ENCODE data around the gene ALDH1L1. TPM values are rescaled to one million over a fixed set of nuclear protein-coding genes. Genes with fewer than 3 reads are reported as not detected.

Gene ALDH1L1
- total and polyA plus RNA-seq, 2 experiments from 2014 or later = 1.0 to 1.3 TPM

- H3K27ac ChIP-seq (ENCODE audit: low read depth) = 0 out of 2 replicates have a peak overlapping the region, but pooled peaks have one; percentile 51
- H3K4me1 ChIP-seq (ENCODE audit: insufficient read depth) = no peaks in the 10 kb centered on the region
- DNase-seq (ENCODE audit: low spot score) (peak; percentile 82), ATAC-seq (peak; percentile 58)
- H3K27me3 Mint-ChIP-seq (ENCODE audit: insufficient read depth, low read depth, poor library complexity) = peaks cover 20% of the 10 kb centered on the region
- H3K79me2 ChIP-seq (replicated peaks; ENCODE audit: insufficient read depth) = no peaks in the 10 kb centered on the region
- no peaks in the 10 kb centered on the region for H3F3A ChIP-seq (replicated peaks; ENCODE audit: low read depth)
- no peak overlapping the region for H3K27ac Mint-ChIP-seq
- H4K20me1 ChIP-seq (replicated peaks; ENCODE audit: insufficient read depth) = no peaks in the 10 kb centered on the region
- no peak overlapping the region for H3K4me3 ChIP-seq
- H3K36me3 Mint-ChIP-seq (ENCODE audit: low read depth) = no peaks in the 10 kb centered on the region
- H2AFZ ChIP-seq = peak overlapping the region; percentile 93
- H3K27me3 ChIP-seq (ENCODE audit: insufficient read depth) = no peaks in the 10 kb centered on the region
- TF ChIP-seq CTCF (conservative IDR thresholded peaks at IDR 0.05; ENCODE audit: low read depth in 2 of 2) (peak; percentile 54 to 57), EZH2 (IDR thresholded peaks at IDR 0.05; ENCODE audit: low read depth, unreplicated experiment) (no peak)
- no peaks in the 10 kb centered on the region for H3K9me2 ChIP-seq (ENCODE audit: insufficient read depth)
- H3K4me1 Mint-ChIP-seq = peaks cover 19% of the 10 kb centered on the region
- H3K4me2 ChIP-seq = peak overlapping the region; percentile 66; the same call in 1 of the 2 replicates
- peak overlapping the region; percentile 8; the same call in 2 of the 3 replicates for H3K4me3 Mint-ChIP-seq
- no peaks in the 10 kb centered on the region for H3K36me3 ChIP-seq (ENCODE audit: insufficient read depth)
- H3K9me3 Mint-ChIP-seq = no peaks in the 10 kb centered on the region
Observed at GRCh38 chr3:126132751-126133511, 47.5 kb downstream of the ALDH1L1 start.

- Histone ChIP-seq H3K9me2 (ENCODE audit: insufficient read depth) (no peaks in the 10 kb centered on the region), H2AFZ (peak overlapping the region; percentile 93), H3K36me3 (ENCODE audit: insufficient read depth) (no peaks in the 10 kb centered on the region), H3K79me2 (replicated peaks; ENCODE audit: insufficient read depth) (no peaks in the 10 kb centered on the region), H3K4me2 (peak overlapping the region; percentile 66; the same call in 1 of the 2 replicates), H3K27ac (ENCODE audit: low read depth) (0 out of 2 replicates have a peak overlapping the region, but pooled peaks have one; percentile 51), H3K27me3 (ENCODE audit: insufficient read depth) (no peaks in the 10 kb centered on the region), H4K20me1 (replicated peaks; ENCODE audit: insufficient read depth) (no peaks in the 10 kb centered on the region), H3F3A (replicated peaks; ENCODE audit: low read depth) (no peaks in the 10 kb centered on the region), H3K4me3 (no peak overlapping the region), H3K4me1 (ENCODE audit: insufficient read depth) (no peaks in the 10 kb centered on the region)
- no peak for TF ChIP-seq ZNF462 (CRISPR knock-in tag; IDR thresholded peaks at IDR 0.05)
- no peak for TF ChIP-seq EZH2phosphoT487 (IDR thresholded peaks at IDR 0.05; ENCODE audit: unreplicated experiment)
- TF ChIP-seq ZNF114 (CRISPR knock-in tag; IDR thresholded peaks at IDR 0.05) = no peak
- TF ChIP-seq STAT1 (IDR thresholded peaks at IDR 0.05; ENCODE audit: unreplicated experiment) = no peak
- no peak for TF ChIP-seq CTCF (conservative IDR thresholded peaks at IDR 0.05; ENCODE audit: low read depth in 2 of 2)
- TF ChIP-seq ZNF331 (CRISPR knock-in tag; IDR thresholded peaks at IDR 0.05; ENCODE audit: low read depth) = no peak
- TF ChIP-seq EZH2 (IDR thresholded peaks at IDR 0.05; ENCODE audit: low read depth, unreplicated experiment) = no peak
- no peak for TF ChIP-seq JUNB (IDR thresholded peaks at IDR 0.05; ENCODE audit: unreplicated experiment)
- H3K27me3 Mint-ChIP-seq (ENCODE audit: insufficient read depth, low read depth, poor library complexity) = peaks cover 20% of the 10 kb centered on the region
- DNase-seq (ENCODE audit: low spot score) (no peak), ATAC-seq (no peak)
- no peaks in the 10 kb centered on the region for H3K9me3 Mint-ChIP-seq
- peak overlapping the region; percentile 0; the same call in 2 of the 3 replicates for H3K4me3 Mint-ChIP-seq
- no peak overlapping the region for H3K27ac Mint-ChIP-seq
- peaks cover 19% of the 10 kb centered on the region for H3K4me1 Mint-ChIP-seq
- no peaks in the 10 kb centered on the region for H3K36me3 Mint-ChIP-seq (ENCODE audit: low read depth)
Observed at GRCh38 chr3:126131881-126132750, 48.3 kb downstream of the ALDH1L1 start.
